Right atrium auricular region (tissue), 2 donors: ENCODE measurements around the gene MOBP. TPM values are rescaled to one million over a fixed set of nuclear protein-coding genes. Genes with fewer than 3 reads are reported as not detected.
"Not testable (repeated sequence)": the region's sequence is repeated elsewhere in the genome, so short reads cannot be mapped to it uniquely, and the experiment has no call there.

Experiments used
- DNase-seq: peaks from one replicate; pipeline ENCODE4 v3.0.0-alpha.2; 2019; ENCODE audit warnings: low spot score
- H3K27ac ChIP-seq, 2 donors: fragments of 200-600 bp; sonication (generic); 1 replicate in 1 of 2; 2 replicates in 1 of 2; pipeline ENCODE4 v1.5.1; 2016 to 2019
- H3K27me3 ChIP-seq, 2 donors: fragments of 200-600 bp; sonication (generic); one replicate each; pipeline versions ENCODE4 v1.5.1 to v1.6.0; 2017 to 2019
- H3K36me3 ChIP-seq: fragments of 200-600 bp; sonication (generic); one replicate; pipeline ENCODE4 v1.5.1; 2016
- H3K4me1 ChIP-seq, 2 donors: fragments of 200-600 bp; sonication (generic); one replicate each; pipeline versions ENCODE4 v1.5.1 to v1.6.0; 2017 to 2019
- H3K4me3 ChIP-seq, 2 donors: fragments of 200-600 bp; sonication (generic); 1 replicate in 1 of 2; 2 replicates in 1 of 2; pipeline ENCODE4 v1.5.1; 2017 to 2019; ENCODE audit warnings: mild to moderate bottlenecking in 1 of 2, moderate library complexity in 1 of 2
- H3K9me3 ChIP-seq, 2 donors: fragments of 200-600 bp; sonication (generic); one replicate each; pipeline ENCODE4 v1.5.1; 2019
- CTCF ChIP-seq, 2 donors: fragments of 200-600 bp; sonication (generic); IDR thresholded peaks; one replicate each; pipeline ENCODE4 v1.5.1; 2019; ENCODE audit warnings: antibody characterized with exemption in 2 of 2
- total RNA-seq, 2 donors: library from RNA; depleted of rRNA; stranded (reverse); fragments of >200 nt; gene quantifications; one replicate each; pipeline ENCODE4 v1.1.0, GENCODE V29; 2016

The MOBP gene, protein sequence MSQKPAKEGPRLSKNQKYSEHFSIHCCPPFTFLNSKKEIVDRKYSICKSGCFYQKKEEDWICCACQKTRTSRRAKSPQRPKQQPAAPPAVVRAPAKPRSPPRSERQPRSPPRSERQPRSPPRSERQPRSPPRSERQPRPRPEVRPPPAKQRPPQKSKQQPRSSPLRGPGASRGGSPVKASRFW
- under 1 TPM in 1 of 2 donors, not detected in 1; 0.20 TPM for total RNA-seq

- Histone ChIP-seq H3K27me3 (no peaks in the 10 kb centered on the region), H3K4me1 (no peaks in the 10 kb centered on the region), H3K4me3 (no peak within 1 kb of the TSS), H3K27ac (no peak within 1 kb of the TSS), H3K36me3 (no peaks in the 10 kb centered on the region), H3K9me3 (no peaks in the 10 kb centered on the region)
- DNase-seq = no peak
- TF ChIP-seq CTCF (IDR thresholded peaks at IDR 0.05) = no peak
Measured at GRCh38 chr3:39467394-39468107, at the start of gene MOBP. MOBP (plus strand) TSS chr3:39467680; CDS start chr3:39502070, 34,390 bp downstream.

DNA sequence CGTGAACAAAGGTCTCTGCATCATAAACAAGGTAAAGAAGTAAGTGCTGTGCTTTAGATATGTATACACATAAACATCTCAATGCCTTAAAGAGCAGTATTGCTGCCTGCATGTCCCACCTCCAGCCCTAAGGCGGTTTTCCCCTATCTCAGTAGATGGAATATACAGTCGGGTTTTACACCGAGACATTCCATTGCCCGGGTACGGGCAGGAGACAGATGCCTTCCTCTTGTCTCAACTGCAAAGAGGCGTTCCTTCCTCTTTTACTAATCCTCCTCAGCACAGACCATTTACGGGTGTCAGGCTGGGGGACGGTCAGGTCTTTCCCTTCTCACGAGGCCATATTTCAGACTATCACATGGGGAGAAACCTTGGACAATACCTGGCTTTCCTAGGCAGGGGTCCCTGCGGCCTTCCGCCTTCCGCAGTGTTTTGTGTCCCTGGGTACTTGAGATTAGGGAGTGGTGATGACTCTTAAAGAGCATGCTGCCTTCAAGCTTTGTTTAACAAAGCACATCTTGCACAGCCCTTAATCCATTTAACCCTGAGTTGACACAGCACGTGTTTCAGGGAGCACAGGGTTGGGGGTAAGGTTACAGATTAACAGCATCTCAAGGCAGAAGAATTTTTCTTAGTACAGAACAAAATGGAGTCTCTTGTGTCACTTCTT lies 48.8 kb upstream of the MOBP start:
- DNase-seq, H3K36me3 ChIP-seq, H3K27ac ChIP-seq, H3K9me3 ChIP-seq, H3K4me1 ChIP-seq, H3K27me3 ChIP-seq, H3K4me3 ChIP-seq: not testable (repeated sequence)

DNA sequence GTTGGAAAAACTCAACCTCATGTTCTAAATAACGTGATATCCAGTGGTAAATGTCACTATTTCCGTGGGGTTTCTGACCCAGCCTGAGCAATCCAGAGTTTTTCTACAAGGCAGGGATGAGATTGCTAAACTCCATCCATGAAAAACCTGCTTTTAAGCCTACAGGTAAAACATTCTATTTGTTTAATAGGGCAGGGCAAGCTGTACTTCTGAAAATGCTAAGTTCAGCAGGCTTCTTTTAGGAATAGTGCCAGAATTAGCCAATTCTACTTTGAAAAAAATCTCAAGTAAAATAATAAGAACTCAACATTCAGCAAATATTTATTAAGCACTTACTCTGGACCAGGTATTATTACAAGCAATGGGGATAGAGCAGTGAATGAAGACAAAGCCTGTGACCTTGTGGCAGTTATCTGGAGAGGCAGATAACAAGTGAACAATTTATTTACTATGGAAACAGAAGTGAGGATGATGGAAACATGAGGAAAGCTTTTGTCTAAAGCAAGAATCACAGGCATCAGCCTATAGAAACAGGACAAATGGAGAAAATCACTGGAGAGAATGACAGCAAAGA lies 47.7 kb upstream of the MOBP start:
- Histone ChIP-seq H3K4me3 (no peak overlapping the region), H3K36me3 (no peaks in the 10 kb centered on the region), H3K27ac (no peak overlapping the region), H3K9me3 (no peaks in the 10 kb centered on the region), H3K27me3 (no peaks in the 10 kb centered on the region), H3K4me1 (no peaks in the 10 kb centered on the region)
- DNase-seq = no peak
- TF ChIP-seq CTCF (IDR thresholded peaks at IDR 0.05) = no peak

- Histone ChIP-seq H3K27ac (no peak overlapping the region), H3K4me3 (no peak overlapping the region), H3K9me3 (no peaks in the 10 kb centered on the region), H3K4me1 (no peaks in the 10 kb centered on the region), H3K27me3 (no peaks in the 10 kb centered on the region), H3K36me3 (no peaks in the 10 kb centered on the region)
- TF ChIP-seq CTCF (IDR thresholded peaks at IDR 0.05) = no peak
- DNase-seq = no peak
Measured at GRCh38 chr3:39420543-39420942, 46.9 kb upstream of the MOBP start.

- no peaks in the 10 kb centered on the region for H3K9me3 ChIP-seq
- no peaks in the 10 kb centered on the region for H3K4me1 ChIP-seq
- H3K4me3 ChIP-seq = no peak overlapping the region
- H3K36me3 ChIP-seq = no peaks in the 10 kb centered on the region
- no peak for TF ChIP-seq CTCF (IDR thresholded peaks at IDR 0.05)
- H3K27me3 ChIP-seq = no peaks in the 10 kb centered on the region
- DNase-seq = no peak
- no peak overlapping the region for H3K27ac ChIP-seq
Measured at GRCh38 chr3:39423436-39423970, 44.0 kb upstream of the MOBP start.

DNA sequence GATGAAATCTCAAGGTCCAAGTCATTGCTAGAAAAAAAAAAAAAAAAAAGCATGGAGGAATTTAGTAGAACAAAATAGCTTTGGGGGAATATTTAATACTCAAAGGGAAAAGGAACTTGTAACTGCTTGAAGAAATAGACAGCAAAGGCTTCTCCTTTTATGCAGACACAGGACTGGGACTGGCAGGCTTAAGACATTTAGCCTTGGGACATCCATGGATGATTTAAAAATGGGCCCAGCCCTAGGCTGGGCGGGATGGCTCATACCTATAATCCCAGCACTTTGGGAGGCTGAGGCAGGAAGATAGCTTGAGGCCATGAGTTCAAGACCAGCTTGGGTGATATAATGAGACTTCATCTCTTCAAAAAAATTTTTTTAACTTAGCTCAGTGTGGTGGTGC lies 41.2 kb upstream of the MOBP start:
- H3K4me3 ChIP-seq = no peak overlapping the region
- H3K9me3 ChIP-seq = no peaks in the 10 kb centered on the region
- no peaks in the 10 kb centered on the region for H3K36me3 ChIP-seq
- DNase-seq = no peak
- no peak overlapping the region for H3K27ac ChIP-seq
- no peaks in the 10 kb centered on the region for H3K27me3 ChIP-seq
- no peaks in the 10 kb centered on the region for H3K4me1 ChIP-seq
- no peak for TF ChIP-seq CTCF (IDR thresholded peaks at IDR 0.05)
